Measurements from ENCODE around the gene DGKE.
A peak's percentile ranks its signal among the peaks of the same experiment; 100 is the strongest.

DGKE gene

GRCh38 chr17:56891751-56892150 is 57.8 kb downstream of the DGKE start:
- Histone ChIP-seq H3K4me1 (ENCODE audit: low read depth, poor library complexity, severe bottlenecking) (no peaks in the 10 kb centered on the region), H3K9ac (no peak overlapping the region), H3K27me3 (ENCODE audit: insufficient read depth, low read depth) (no peaks in the 10 kb centered on the region), H3K27ac (no peak overlapping the region), H4K20me1 (ENCODE audit: insufficient read depth) (no peaks in the 10 kb centered on the region), H3K4me3 (IDR thresholded peaks at IDR 0.05; ENCODE audit: insufficient read depth, low read depth, low read length) (no peak overlapping the region), H3K4me2 (no peak overlapping the region), H3K79me2 (ENCODE audit: insufficient read depth, low read depth) (no peaks in the 10 kb centered on the region), H3K36me3 (ENCODE audit: insufficient read depth) (peaks cover 7% of the 10 kb centered on the region; the same call in 1 of the 2 replicates), H2AFZ (ENCODE audit: low read depth) (no peak overlapping the region)
- peak; percentile 50 for TF ChIP-seq CTCF (conservative IDR thresholded peaks at IDR 0.05; ENCODE audit: low read depth, low read length)

- H3K27me3 ChIP-seq (ENCODE audit: insufficient read depth, low read depth), result no peaks in the 10 kb centered on the region
- no peak for TF ChIP-seq CTCF (conservative IDR thresholded peaks at IDR 0.05; ENCODE audit: low read depth, low read length)
- no peak overlapping the region for H3K27ac ChIP-seq
- H3K4me1 ChIP-seq (ENCODE audit: low read depth, poor library complexity, severe bottlenecking), result no peaks in the 10 kb centered on the region
- no peaks in the 10 kb centered on the region for H4K20me1 ChIP-seq (ENCODE audit: insufficient read depth)
- H3K9ac ChIP-seq, result no peak overlapping the region
- no peak overlapping the region for H2AFZ ChIP-seq (ENCODE audit: low read depth)
- no peaks in the 10 kb centered on the region for H3K79me2 ChIP-seq (ENCODE audit: insufficient read depth, low read depth)
- H3K36me3 ChIP-seq (ENCODE audit: insufficient read depth), result peaks cover 7% of the 10 kb centered on the region; the same call in 1 of the 2 replicates
- no peak overlapping the region for H3K4me3 ChIP-seq (IDR thresholded peaks at IDR 0.05; ENCODE audit: insufficient read depth, low read depth, low read length)
- no peak overlapping the region for H3K4me2 ChIP-seq
Observed at GRCh38 chr17:56892333-56892732, 58.4 kb downstream of the DGKE start.

GRCh38 chr17:56893503-56893902 is 59.6 kb downstream of the DGKE start:
- no peak overlapping the region for H3K4me3 ChIP-seq (IDR thresholded peaks at IDR 0.05; ENCODE audit: insufficient read depth, low read depth, low read length)
- H3K27ac ChIP-seq, result no peak overlapping the region
- H3K36me3 ChIP-seq (ENCODE audit: insufficient read depth), result peaks cover 2% of the 10 kb centered on the region; the same call in 1 of the 2 replicates
- no peaks in the 10 kb centered on the region for H3K27me3 ChIP-seq (ENCODE audit: insufficient read depth, low read depth)
- no peak overlapping the region for H3K9ac ChIP-seq
- H3K4me2 ChIP-seq, result no peak overlapping the region
- no peak for TF ChIP-seq CTCF (conservative IDR thresholded peaks at IDR 0.05; ENCODE audit: low read depth, low read length)
- no peaks in the 10 kb centered on the region for H3K4me1 ChIP-seq (ENCODE audit: low read depth, poor library complexity, severe bottlenecking)
- H3K79me2 ChIP-seq (ENCODE audit: insufficient read depth, low read depth), result no peaks in the 10 kb centered on the region
- no peak overlapping the region for H2AFZ ChIP-seq (ENCODE audit: low read depth)
- H4K20me1 ChIP-seq (ENCODE audit: insufficient read depth), result no peaks in the 10 kb centered on the region

- H3K79me2 ChIP-seq (ENCODE audit: insufficient read depth, low read depth), result no peaks in the 10 kb centered on the region
- no peaks in the 10 kb centered on the region for H4K20me1 ChIP-seq (ENCODE audit: insufficient read depth)
- no peaks in the 10 kb centered on the region for H3K4me1 ChIP-seq (ENCODE audit: low read depth, poor library complexity, severe bottlenecking)
- no peak overlapping the region for H2AFZ ChIP-seq (ENCODE audit: low read depth)
- no peak overlapping the region for H3K4me3 ChIP-seq (IDR thresholded peaks at IDR 0.05; ENCODE audit: insufficient read depth, low read depth, low read length)
- no peak overlapping the region for H3K27ac ChIP-seq
- no peaks in the 10 kb centered on the region for H3K27me3 ChIP-seq (ENCODE audit: insufficient read depth, low read depth)
- no peak for TF ChIP-seq CTCF (conservative IDR thresholded peaks at IDR 0.05; ENCODE audit: low read depth, low read length)
- H3K36me3 ChIP-seq (ENCODE audit: insufficient read depth), result peaks cover 2% of the 10 kb centered on the region; the same call in 1 of the 2 replicates
- H3K4me2 ChIP-seq, result no peak overlapping the region
- H3K9ac ChIP-seq, result no peak overlapping the region
Observed at GRCh38 chr17:56894859-56895455, 61.0 kb downstream of the DGKE start.
